MM.1S (cell line): Measurements from ENCODE around the gene DPCD.

Source experiments
- EZH2 ChIP-seq: fragments of 300-600 bp; sonication (generic); optimal IDR thresholded peaks from 2 replicates; pipeline ENCODE3; 2017; ENCODE audit warnings: low read depth, mild to moderate bottlenecking, antibody characterized with exemption, low read length, mixed read lengths
- EZH2phosphoT487 ChIP-seq: fragments of 300-600 bp; sonication (generic); IDR thresholded peaks from 2 replicates; pipeline ENCODE4 v1.6.1; 2018; ENCODE audit warnings: antibody characterized with exemption, low read length
- TF ChIP-seq, protein P1 (sequence below): fragments of 300-600 bp; sonication (generic); IDR thresholded peaks from 2 replicates; pipeline ENCODE4 v1.5.1; 2016; ENCODE audit warnings: antibody characterized with exemption, low read length, mixed read lengths

DNA sequence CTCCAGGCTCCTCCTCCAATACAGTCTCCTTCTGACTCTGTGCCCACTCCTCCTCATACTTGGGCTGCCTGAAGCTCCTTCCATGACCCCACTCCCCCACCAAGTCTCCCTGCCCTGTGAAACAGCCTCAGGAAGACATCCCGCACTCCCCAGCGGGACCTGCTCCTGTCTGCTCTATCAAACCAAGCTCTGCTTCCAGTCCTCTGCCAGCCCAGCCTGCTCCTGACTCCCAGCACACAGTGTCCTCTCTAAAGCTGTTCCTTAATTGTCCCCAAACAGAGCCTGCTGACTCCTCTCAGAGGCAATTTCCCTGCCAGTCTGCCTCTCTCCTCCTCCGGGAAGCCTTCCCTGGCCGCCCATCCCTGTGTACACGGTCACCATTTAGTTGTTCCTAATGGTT is 9.9 kb upstream of the DPCD start:
- TF ChIP-seq, protein P1, sequence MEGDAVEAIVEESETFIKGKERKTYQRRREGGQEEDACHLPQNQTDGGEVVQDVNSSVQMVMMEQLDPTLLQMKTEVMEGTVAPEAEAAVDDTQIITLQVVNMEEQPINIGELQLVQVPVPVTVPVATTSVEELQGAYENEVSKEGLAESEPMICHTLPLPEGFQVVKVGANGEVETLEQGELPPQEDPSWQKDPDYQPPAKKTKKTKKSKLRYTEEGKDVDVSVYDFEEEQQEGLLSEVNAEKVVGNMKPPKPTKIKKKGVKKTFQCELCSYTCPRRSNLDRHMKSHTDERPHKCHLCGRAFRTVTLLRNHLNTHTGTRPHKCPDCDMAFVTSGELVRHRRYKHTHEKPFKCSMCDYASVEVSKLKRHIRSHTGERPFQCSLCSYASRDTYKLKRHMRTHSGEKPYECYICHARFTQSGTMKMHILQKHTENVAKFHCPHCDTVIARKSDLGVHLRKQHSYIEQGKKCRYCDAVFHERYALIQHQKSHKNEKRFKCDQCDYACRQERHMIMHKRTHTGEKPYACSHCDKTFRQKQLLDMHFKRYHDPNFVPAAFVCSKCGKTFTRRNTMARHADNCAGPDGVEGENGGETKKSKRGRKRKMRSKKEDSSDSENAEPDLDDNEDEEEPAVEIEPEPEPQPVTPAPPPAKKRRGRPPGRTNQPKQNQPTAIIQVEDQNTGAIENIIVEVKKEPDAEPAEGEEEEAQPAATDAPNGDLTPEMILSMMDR: no peak
- TF ChIP-seq EZH2: no peak
- TF ChIP-seq EZH2phosphoT487: no peak
